Skeletal muscle satellite cell (primary cell): ENCODE results near the gene RNF112.
A peak's percentile ranks its signal among the peaks of the same experiment; 100 is the strongest.

Source experiments
- H3K27me3 ChIP-seq: 2 replicates; pipeline ENCODE4 v1.7.0; 2013; ENCODE audit warnings: low read length; ENCODE audit not compliant: control insufficient read depth, insufficient read depth
- H3K36me3 ChIP-seq: 2 replicates; pipeline ENCODE4 v1.7.0; 2013; ENCODE audit warnings: mild to moderate bottlenecking, control low read depth, low read length; ENCODE audit not compliant: insufficient read depth
- H3K4me1 ChIP-seq: 2 replicates; pipeline ENCODE4 v1.7.0; 2013; ENCODE audit warnings: low read length; ENCODE audit not compliant: control insufficient read depth, insufficient read depth
- H3K4me2 ChIP-seq: 2 replicates; pipeline ENCODE4 v1.7.0; 2013; ENCODE audit warnings: mild to moderate bottlenecking, low read length
- H3K4me3 ChIP-seq: 2 replicates; pipeline ENCODE4 v1.7.0; 2013; ENCODE audit warnings: low read length
- H3K9ac ChIP-seq: 2 replicates; pipeline ENCODE4 v1.7.0; 2013; ENCODE audit warnings: mild to moderate bottlenecking, low read depth, low read length, moderate library complexity
- H3K9me3 ChIP-seq: replicated peaks from 2 replicates; pipeline ENCODE4 v1.7.0; 2013; ENCODE audit warnings: mild to moderate bottlenecking, control low read depth, low read length

RNF112 gene

GRCh38 chr17:19368229-19368628, 42.8 kb upstream of the RNF112 start:
- H3K9me3 ChIP-seq, result no peaks in the 10 kb centered on the region
- no peak overlapping the region for H3K9ac ChIP-seq
- peaks cover 33% of the 10 kb centered on the region for H3K4me1 ChIP-seq
- no peak overlapping the region for H3K4me3 ChIP-seq
- H3K4me2 ChIP-seq, result no peak overlapping the region
- H3K36me3 ChIP-seq, result no peaks in the 10 kb centered on the region
- H3K27me3 ChIP-seq, result no peaks in the 10 kb centered on the region

- Histone ChIP-seq H3K9me3 (no peaks in the 10 kb centered on the region), H3K4me2 (no peak overlapping the region), H3K9ac (no peak overlapping the region), H3K36me3 (no peaks in the 10 kb centered on the region), H3K4me3 (no peak overlapping the region), H3K4me1 (peaks cover 31% of the 10 kb centered on the region), H3K27me3 (no peaks in the 10 kb centered on the region)
Observed at GRCh38 chr17:19369107-19369778, 41.8 kb upstream of the RNF112 start.

GRCh38 chr17:19369846-19370492, 41.1 kb upstream of the RNF112 start:
- H3K9ac ChIP-seq, result no peak overlapping the region
- peaks cover 24% of the 10 kb centered on the region for H3K4me1 ChIP-seq
- no peaks in the 10 kb centered on the region for H3K27me3 ChIP-seq
- no peak overlapping the region for H3K4me2 ChIP-seq
- H3K4me3 ChIP-seq, result no peak overlapping the region
- no peaks in the 10 kb centered on the region for H3K36me3 ChIP-seq
- no peaks in the 10 kb centered on the region for H3K9me3 ChIP-seq

GRCh38 chr17:19370493-19370960, 40.5 kb upstream of the RNF112 start:
- Histone ChIP-seq H3K27me3 (no peaks in the 10 kb centered on the region), H3K4me2 (no peak overlapping the region), H3K9ac (no peak overlapping the region), H3K9me3 (no peaks in the 10 kb centered on the region), H3K4me3 (no peak overlapping the region), H3K4me1 (peaks cover 22% of the 10 kb centered on the region), H3K36me3 (no peaks in the 10 kb centered on the region)

GRCh38 chr17:19371259-19372010, 39.6 kb upstream of the RNF112 start:
- no peaks in the 10 kb centered on the region for H3K36me3 ChIP-seq
- no peak overlapping the region for H3K9ac ChIP-seq
- H3K4me3 ChIP-seq, result no peak overlapping the region
- H3K4me2 ChIP-seq, result no peak overlapping the region
- peaks cover 22% of the 10 kb centered on the region for H3K4me1 ChIP-seq
- H3K27me3 ChIP-seq, result no peaks in the 10 kb centered on the region
- H3K9me3 ChIP-seq, result no peaks in the 10 kb centered on the region

- no peak overlapping the region for H3K4me2 ChIP-seq
- no peaks in the 10 kb centered on the region for H3K27me3 ChIP-seq
- H3K9me3 ChIP-seq, result no peaks in the 10 kb centered on the region
- H3K4me3 ChIP-seq, result no peak overlapping the region
- peaks cover 22% of the 10 kb centered on the region for H3K4me1 ChIP-seq
- no peak overlapping the region for H3K9ac ChIP-seq
- no peaks in the 10 kb centered on the region for H3K36me3 ChIP-seq
Observed at GRCh38 chr17:19372011-19372370, 39.0 kb upstream of the RNF112 start.

- no peak overlapping the region for H3K9ac ChIP-seq
- no peak overlapping the region for H3K4me3 ChIP-seq
- no peak overlapping the region for H3K4me2 ChIP-seq
- H3K36me3 ChIP-seq, result no peaks in the 10 kb centered on the region
- no peaks in the 10 kb centered on the region for H3K9me3 ChIP-seq
- peaks cover 22% of the 10 kb centered on the region for H3K4me1 ChIP-seq
- no peaks in the 10 kb centered on the region for H3K27me3 ChIP-seq
Observed at GRCh38 chr17:19372439-19372838, 38.6 kb upstream of the RNF112 start.

- no peak overlapping the region for H3K9ac ChIP-seq
- H3K9me3 ChIP-seq, result no peaks in the 10 kb centered on the region
- H3K4me2 ChIP-seq, result no peak overlapping the region
- no peaks in the 10 kb centered on the region for H3K27me3 ChIP-seq
- H3K4me1 ChIP-seq, result peaks cover 22% of the 10 kb centered on the region
- H3K36me3 ChIP-seq, result no peaks in the 10 kb centered on the region
- H3K4me3 ChIP-seq, result no peak overlapping the region
Observed at GRCh38 chr17:19372866-19373504, 38.0 kb upstream of the RNF112 start.

- Histone ChIP-seq H3K4me2 (no peak overlapping the region), H3K4me3 (no peak overlapping the region), H3K4me1 (peaks cover 15% of the 10 kb centered on the region), H3K27me3 (no peaks in the 10 kb centered on the region), H3K36me3 (no peaks in the 10 kb centered on the region), H3K9ac (no peak overlapping the region), H3K9me3 (no peaks in the 10 kb centered on the region)
Observed at GRCh38 chr17:19374136-19374535, 36.9 kb upstream of the RNF112 start.

GRCh38 chr17:19375732-19376131, 35.3 kb upstream of the RNF112 start:
- Histone ChIP-seq H3K9ac (no peak overlapping the region), H3K36me3 (peaks cover 12% of the 10 kb centered on the region), H3K9me3 (no peaks in the 10 kb centered on the region), H3K4me2 (no peak overlapping the region), H3K4me3 (no peak overlapping the region), H3K27me3 (no peaks in the 10 kb centered on the region), H3K4me1 (peaks cover 15% of the 10 kb centered on the region)

GRCh38 chr17:19376811-19377210, 34.2 kb upstream of the RNF112 start:
- Histone ChIP-seq H3K4me3 (peak overlapping the region; percentile 89), H3K27me3 (no peaks in the 10 kb centered on the region), H3K4me1 (peaks cover 10% of the 10 kb centered on the region)

More at GRCh38 chr17:19376811-19377210, 34.2 kb upstream of the RNF112 start:
- H3K36me3 ChIP-seq, result peaks cover 23% of the 10 kb centered on the region
- H3K9ac ChIP-seq, result peak overlapping the region; percentile 91
- H3K4me2 ChIP-seq, result peak overlapping the region; percentile 83
- no peaks in the 10 kb centered on the region for H3K9me3 ChIP-seq
